NCI-H2227 (cell line): Measurements from ENCODE around the gene TENM4.
A peak's percentile ranks its signal among the peaks of the same experiment; 100 is the strongest.
"Not testable (repeated sequence)": the region's sequence is repeated elsewhere in the genome, so short reads cannot be mapped to it uniquely, and the experiment has no call there.

ENCODE experiments used
- DNase-seq: peaks from one replicate; lab custom pipeline; 2025; ENCODE audit not compliant: unreplicated experiment; lab: John Stamatoyannopoulos, UW

Gene TENM4

GRCh38 chr11:78987748-78988147, 453.1 kb downstream of the TENM4 start:
- no peak for DNase-seq

GRCh38 chr11:78986305-78986704, 454.5 kb downstream of the TENM4 start:
- no peak for DNase-seq

- DNase-seq: no peak
These were observed 455.2 kb downstream of the TENM4 start for GRCh38 chr11:78985663-78986062.

GRCh38 chr11:78982473-78982872, 458.4 kb downstream of the TENM4 start:
- no peak for DNase-seq

- DNase-seq: no peak
These were observed 459.7 kb downstream of the TENM4 start for GRCh38 chr11:78981153-78981552.

GRCh38 chr11:78978831-78979230, 462.0 kb downstream of the TENM4 start:
- no peak for DNase-seq

GRCh38 chr11:78977848-78978247, 463.0 kb downstream of the TENM4 start:
- not testable (repeated sequence) for DNase-seq

- DNase-seq: no peak
These were observed 463.8 kb downstream of the TENM4 start for GRCh38 chr11:78977009-78977408.

GRCh38 chr11:78975081-78975480, 465.7 kb downstream of the TENM4 start:
- DNase-seq: no peak

GRCh38 chr11:78973876-78974275, 467.0 kb downstream of the TENM4 start:
- DNase-seq: no peak

- DNase-seq: no peak
These were observed 468.2 kb downstream of the TENM4 start for GRCh38 chr11:78972590-78972989.

- no peak for DNase-seq
These were observed 468.7 kb downstream of the TENM4 start for GRCh38 chr11:78972177-78972576.

GRCh38 chr11:78967811-78968210, 473.0 kb downstream of the TENM4 start:
- DNase-seq: no peak

GRCh38 chr11:78965432-78965831, 475.4 kb downstream of the TENM4 start:
- no peak for DNase-seq

- peak; percentile 80 for DNase-seq
These were observed 478.7 kb downstream of the TENM4 start for GRCh38 chr11:78961937-78962701.

GRCh38 chr11:78961247-78961646, 479.6 kb downstream of the TENM4 start:
- no peak for DNase-seq

- no peak for DNase-seq
These were observed 482.4 kb downstream of the TENM4 start for GRCh38 chr11:78958444-78958843.

GRCh38 chr11:78957476-78958245, 483.2 kb downstream of the TENM4 start:
- no peak for DNase-seq

GRCh38 chr11:78954696-78955095, 486.1 kb downstream of the TENM4 start:
- DNase-seq: no peak

- no peak for DNase-seq
These were observed 486.6 kb downstream of the TENM4 start for GRCh38 chr11:78954261-78954660.

GRCh38 chr11:78952890-78953289, 487.9 kb downstream of the TENM4 start:
- DNase-seq: no peak

GRCh38 chr11:78952175-78952574, 488.7 kb downstream of the TENM4 start:
- no peak for DNase-seq
